MM.1S (cell line): ENCODE results near the gene ACADL.

Experiments
- DNase-seq: peaks from one replicate; pipeline ENCODE4 v3.0.0-alpha.2; 2015
- H2AFZ ChIP-seq: fragments of 300-600 bp; sonication (generic); 2 replicates; pipeline ENCODE4 v1.6.0; 2016; ENCODE audit warnings: antibody characterized with exemption, low read length
- H3F3A ChIP-seq: fragments of 300-600 bp; sonication (generic); 2 replicates; pipeline ENCODE4 v1.6.1; 2016; ENCODE audit warnings: mild to moderate bottlenecking, antibody characterized with exemption, low read length, moderate library complexity, mixed read lengths; ENCODE audit not compliant: insufficient read depth
- H3K27ac ChIP-seq: fragments of 300-600 bp; sonication (generic); 2 replicates; pipeline ENCODE4 v1.5.1; 2016; ENCODE audit warnings: mild to moderate bottlenecking, low read length
- H3K27me3 ChIP-seq: fragments of 300-600 bp; sonication (generic); replicated peaks from 2 replicates; pipeline ENCODE4 v1.6.0; 2016; ENCODE audit warnings: low read length; ENCODE audit not compliant: insufficient read depth
- H3K36me3 ChIP-seq: fragments of 300-600 bp; sonication (generic); replicated peaks from 2 replicates; pipeline ENCODE4 v1.6.1; 2016; ENCODE audit warnings: mild to moderate bottlenecking, low read length, mixed read lengths; ENCODE audit not compliant: insufficient read depth
- H3K4me1 ChIP-seq: fragments of 300-600 bp; sonication (generic); 2 replicates; pipeline ENCODE4 v1.6.1; 2016; ENCODE audit warnings: low read length, mixed read lengths
- H3K4me2 ChIP-seq: fragments of 300-600 bp; sonication (generic); 2 replicates; pipeline ENCODE4 v1.6.0; 2016; ENCODE audit warnings: low read depth, low read length
- H3K4me3 ChIP-seq: fragments of 300-600 bp; sonication (generic); 2 replicates; pipeline ENCODE4 v1.5.1; 2016; ENCODE audit warnings: low read length, mixed read lengths
- H3K79me2 ChIP-seq: fragments of 300-600 bp; sonication (generic); 2 replicates; pipeline ENCODE4 v1.6.1; 2016; ENCODE audit warnings: mixed run types, low read length, mixed read lengths
- H3K9ac ChIP-seq: fragments of 300-600 bp; sonication (generic); 2 replicates; pipeline ENCODE4 v1.6.1; 2016; ENCODE audit warnings: low read length, mixed read lengths
- H3K9me2 ChIP-seq: fragments of 300-600 bp; sonication (generic); replicated peaks from 2 replicates; pipeline ENCODE4 v1.6.1; 2016; ENCODE audit warnings: mild to moderate bottlenecking, low read length, mixed read lengths; ENCODE audit not compliant: insufficient read depth
- H3K9me3 ChIP-seq: fragments of 300-600 bp; sonication (generic); replicated peaks from 2 replicates; pipeline ENCODE4 v1.6.1; 2016; ENCODE audit warnings: mild to moderate bottlenecking, low read length, mixed read lengths; ENCODE audit not compliant: insufficient read depth
- H4K20me1 ChIP-seq: fragments of 300-600 bp; sonication (generic); 2 replicates; pipeline ENCODE4 v1.6.1; 2016; ENCODE audit warnings: mild to moderate bottlenecking, low read length, moderate library complexity, mixed read lengths; ENCODE audit not compliant: insufficient read depth
- CTCF ChIP-seq: fragments of 300-600 bp; sonication (generic); IDR thresholded peaks from 2 replicates; pipeline ENCODE4 v1.5.1; 2016; ENCODE audit warnings: antibody characterized with exemption, low read length, mixed read lengths
- EZH2 ChIP-seq: fragments of 300-600 bp; sonication (generic); optimal IDR thresholded peaks from 2 replicates; pipeline ENCODE3; 2017; ENCODE audit warnings: low read depth, mild to moderate bottlenecking, antibody characterized with exemption, low read length, mixed read lengths
- EZH2phosphoT487 ChIP-seq: fragments of 300-600 bp; sonication (generic); IDR thresholded peaks from 2 replicates; pipeline ENCODE4 v1.6.1; 2018; ENCODE audit warnings: antibody characterized with exemption, low read length

ACADL gene

DNA sequence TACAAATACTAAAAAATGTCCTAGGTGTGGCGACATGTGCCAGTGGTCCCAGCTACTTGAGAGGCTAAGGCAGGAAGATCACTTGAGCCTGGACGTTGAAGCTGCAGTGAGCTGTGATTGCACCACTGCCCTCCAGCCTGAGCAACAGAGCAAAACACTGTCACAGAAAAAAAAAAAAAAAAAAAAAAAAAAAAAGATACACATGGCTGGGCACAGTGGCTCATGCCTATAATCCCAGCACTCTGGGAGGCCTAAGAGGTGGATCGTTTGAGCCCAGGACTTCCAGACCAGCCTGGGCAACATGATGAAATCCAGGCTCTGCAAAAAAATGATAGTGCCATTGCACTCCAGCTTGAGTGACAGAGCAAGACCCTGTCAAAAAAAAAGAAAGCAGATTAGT lies 67.7 kb downstream of the ACADL start:
- Histone ChIP-seq H3K27ac (no peak overlapping the region), H3K79me2 (peaks cover 12% of the 10 kb centered on the region; the same call in 1 of the 2 replicates), H2AFZ (no peak overlapping the region), H3K9me3 (no peaks in the 10 kb centered on the region), H3K9ac (no peak overlapping the region), H3K36me3 (no peaks in the 10 kb centered on the region), H3F3A (no peaks in the 10 kb centered on the region), H3K9me2 (no peaks in the 10 kb centered on the region), H4K20me1 (no peaks in the 10 kb centered on the region), H3K27me3 (no peaks in the 10 kb centered on the region), H3K4me2 (no peak overlapping the region), H3K4me3 (no peak overlapping the region), H3K4me1 (no peaks in the 10 kb centered on the region)
- DNase-seq, result no peak
- TF ChIP-seq EZH2, result no peak
- no peak for TF ChIP-seq CTCF
- TF ChIP-seq EZH2phosphoT487, result no peak

DNA sequence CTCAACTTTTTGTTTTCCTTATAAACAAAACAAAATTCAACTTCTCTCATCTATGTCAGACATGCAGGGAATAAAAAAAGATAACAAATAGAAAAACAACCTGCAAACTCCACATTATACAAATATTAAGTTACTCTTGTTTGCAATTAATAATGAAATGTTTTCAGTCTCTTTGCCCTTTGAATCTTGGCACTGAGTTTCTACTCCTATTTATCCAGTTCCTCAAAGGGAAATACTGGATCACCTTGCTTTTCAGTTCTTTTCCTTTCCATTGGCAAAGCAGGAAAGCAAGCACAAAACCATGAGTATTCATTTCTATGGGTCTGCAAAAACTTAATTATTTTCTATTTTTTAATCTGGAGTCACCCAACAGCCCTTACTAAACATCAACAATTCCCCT lies 77.6 kb downstream of the ACADL start:
- Histone ChIP-seq H3K27me3 (no peaks in the 10 kb centered on the region), H3K4me1 (no peaks in the 10 kb centered on the region), H2AFZ (no peak overlapping the region), H3K9me2 (no peaks in the 10 kb centered on the region), H3K4me2 (no peak overlapping the region), H3K36me3 (no peaks in the 10 kb centered on the region; the same call in 1 of the 2 replicates), H3F3A (no peaks in the 10 kb centered on the region), H3K9me3 (no peaks in the 10 kb centered on the region), H3K79me2 (peaks cover 3% of the 10 kb centered on the region; the same call in 1 of the 2 replicates), H3K9ac (no peak overlapping the region), H3K4me3 (no peak overlapping the region), H4K20me1 (no peaks in the 10 kb centered on the region), H3K27ac (no peak overlapping the region)
- no peak for DNase-seq
- TF ChIP-seq CTCF (no peak), EZH2 (no peak), EZH2phosphoT487 (no peak)
